Thymus (tissue), 11 donors: ENCODE measurements around the gene SNX30. TPM values are rescaled to one million over a fixed set of nuclear protein-coding genes. Genes with fewer than 3 reads are reported as not detected.

Experiments
- DNase-seq, 9 donors: peaks; one replicate each; pipeline ENCODE4 v3.0.0-alpha.2; 2013; ENCODE audit warnings: low spot score in 9 of 9, low read depth in 6 of 9, missing footprints in 1 of 9
- H3K27ac ChIP-seq, 2 donors: one replicate each; pipeline ENCODE4 v1.5.1; 2013; ENCODE audit warnings: control low read depth in 1 of 2, low read depth in 1 of 2, low read length in 1 of 2, mild to moderate bottlenecking in 1 of 2, moderate library complexity in 1 of 2
- H3K27me3 ChIP-seq, 2 donors: one replicate each; pipeline ENCODE4 v1.5.1; 2013; ENCODE audit warnings: low read length in 1 of 2; ENCODE audit not compliant: control insufficient read depth in 2 of 2, insufficient read depth in 1 of 2
- H3K36me3 ChIP-seq, 2 donors: one replicate each; pipeline ENCODE4 v1.5.1; 2013; ENCODE audit warnings: low read length in 1 of 2, mild to moderate bottlenecking in 1 of 2, moderate library complexity in 1 of 2; ENCODE audit not compliant: control insufficient read depth in 2 of 2, insufficient read depth in 2 of 2
- H3K4me1 ChIP-seq, 2 donors: one replicate each; pipeline ENCODE4 v1.5.1; 2013; ENCODE audit warnings: low read length in 2 of 2; ENCODE audit not compliant: control insufficient read depth in 2 of 2, insufficient read depth in 2 of 2
- H3K4me3 ChIP-seq, 2 donors: one replicate each; pipeline ENCODE4 v1.5.1; 2013; ENCODE audit warnings: low read length in 2 of 2, control low read depth in 1 of 2, mild to moderate bottlenecking in 1 of 2
- H3K9me3 ChIP-seq, 2 donors: one replicate each; pipeline ENCODE4 v1.5.1; 2013; ENCODE audit warnings: low read length in 1 of 2, mild to moderate bottlenecking in 1 of 2; ENCODE audit not compliant: control insufficient read depth in 2 of 2, insufficient read depth in 1 of 2
- WGBS: extraction: QIAGEN DNeasy Blood & Tissue Kit; methylation state at CpG from one replicate; pipeline ENCODE4 v1.1.7; 2013; 5-methylcytosine and 5-hydroxymethylcytosine counted together
- polyA plus RNA-seq: library from polyadenylated mRNA; stranded (reverse); fragments of 200-250 nt; gene quantifications from one replicate; pipeline ENCODE4 v1.2.3, GENCODE V29; 2013
- total RNA-seq: library from RNA; stranded (reverse); fragments of 120-200 nt; gene quantifications from one replicate; pipeline ENCODE4 v1.2.4, GENCODE V29; 2013
- donor health status: healthy.

SNX30 gene
- total and polyA plus RNA-seq, 2 donors: 4.2 to 4.8 TPM

DNA sequence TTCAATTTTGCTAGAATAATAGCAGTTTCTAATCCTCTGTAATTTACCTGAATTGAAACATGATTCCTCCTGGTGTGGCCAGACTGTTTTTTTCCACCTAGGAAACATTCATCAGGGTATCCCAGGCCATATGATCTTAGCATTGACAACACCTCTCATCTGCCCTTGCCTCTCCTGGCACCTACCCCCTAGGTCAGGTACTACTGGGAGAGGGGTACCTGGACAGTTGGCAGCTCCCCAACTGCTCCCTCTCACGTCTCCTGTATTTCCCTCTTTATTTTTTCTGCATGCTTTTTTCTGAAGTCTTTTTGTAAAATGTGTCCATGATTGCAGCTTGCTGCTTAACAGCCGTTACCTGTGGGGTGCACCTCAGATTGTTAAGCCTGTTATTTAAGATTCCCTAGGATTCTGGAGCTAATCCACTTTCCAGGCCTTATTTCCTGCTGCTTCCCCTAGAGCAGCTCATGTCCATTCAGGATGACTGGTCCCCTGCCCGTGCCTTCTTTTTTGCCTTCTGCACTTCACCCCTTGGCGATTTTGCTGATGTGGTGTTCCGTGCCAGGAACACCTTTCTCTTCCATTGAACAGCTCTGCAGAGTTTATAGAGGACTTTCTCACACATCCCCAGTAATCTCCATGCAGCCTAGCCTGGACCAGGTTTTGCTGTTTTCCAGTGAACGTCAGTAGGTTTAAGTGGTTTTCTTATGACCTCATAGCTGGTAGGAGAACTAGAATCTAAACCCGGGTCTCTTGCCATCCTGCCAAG is 33.6 kb downstream of the SNX30 start:
- Histone ChIP-seq H3K27ac (no peak overlapping the region), H3K4me1 (no peaks in the 10 kb centered on the region), H3K36me3 (no peaks in the 10 kb centered on the region), H3K4me3 (no peak overlapping the region), H3K9me3 (no peaks in the 10 kb centered on the region), H3K27me3 (no peaks in the 10 kb centered on the region)
- DNase-seq: no peak
- 78% methylated on average over 7 of the region's 7 CpGs for WGBS

DNA sequence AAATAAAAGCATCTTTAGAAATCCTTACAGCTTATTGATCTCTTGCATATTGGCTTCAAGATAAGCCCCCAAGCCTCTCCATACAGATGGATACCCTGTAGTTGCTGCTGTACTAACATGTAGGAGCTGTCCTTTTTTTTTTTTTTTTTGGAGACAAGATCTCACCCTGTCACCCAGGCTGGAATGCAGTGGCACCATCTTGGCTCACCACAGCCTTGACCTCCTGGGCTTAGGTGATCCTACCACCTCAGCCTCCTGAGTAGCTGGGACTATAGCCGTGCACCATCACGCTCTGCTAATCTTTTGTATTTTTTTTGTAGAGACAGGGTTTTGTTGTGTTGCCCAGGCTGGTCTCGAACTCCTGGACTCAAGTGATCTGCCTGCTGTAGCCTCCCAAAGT is 35.4 kb downstream of the SNX30 start:
- Histone ChIP-seq H3K4me1 (no peaks in the 10 kb centered on the region), H3K36me3 (no peaks in the 10 kb centered on the region), H3K27ac (no peak overlapping the region), H3K9me3 (no peaks in the 10 kb centered on the region), H3K4me3 (no peak overlapping the region), H3K27me3 (no peaks in the 10 kb centered on the region)
- DNase-seq: no peak
- WGBS: 96% methylated on average over 3 of the region's 3 CpGs

DNA sequence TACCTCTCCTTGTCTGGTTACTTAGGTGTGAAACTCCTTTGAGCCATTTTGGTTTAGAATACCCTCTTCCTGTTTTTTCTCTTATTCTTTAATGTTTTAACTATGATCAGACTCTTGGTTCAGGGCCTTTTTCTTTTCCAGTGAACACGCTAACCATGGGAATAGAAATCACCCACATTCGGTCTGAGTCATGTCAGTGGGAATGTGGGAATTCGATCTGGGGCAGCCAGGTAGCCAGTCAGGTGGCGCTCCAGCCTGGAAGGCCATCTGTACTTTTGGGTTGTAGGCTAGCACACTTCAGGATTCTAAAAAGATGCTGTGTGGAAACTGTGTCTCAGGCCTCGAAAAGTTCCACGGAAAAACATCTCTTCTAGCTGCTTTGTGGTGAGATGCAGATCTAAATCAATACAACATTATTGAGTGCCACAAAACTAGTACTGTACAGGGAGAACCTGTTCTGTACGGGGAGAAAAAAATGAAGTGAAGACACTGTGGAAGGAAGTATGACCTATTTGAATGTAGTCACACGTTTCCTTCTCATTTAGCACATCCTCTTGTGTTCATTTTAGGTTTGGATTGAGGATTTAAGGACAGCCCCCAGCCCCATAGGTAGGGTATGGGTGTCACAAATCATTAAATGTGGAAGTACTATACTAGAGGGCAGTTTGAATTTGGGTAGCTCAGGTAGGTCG is 36.4 kb downstream of the SNX30 start:
- no peaks in the 10 kb centered on the region for H3K27me3 ChIP-seq
- H3K9me3 ChIP-seq: no peaks in the 10 kb centered on the region
- no peak overlapping the region for H3K4me3 ChIP-seq
- no peak for DNase-seq
- no peaks in the 10 kb centered on the region for H3K36me3 ChIP-seq
- WGBS: 86% methylated on average over 9 of the region's 9 CpGs
- H3K27ac ChIP-seq: no peak overlapping the region
- H3K4me1 ChIP-seq: no peaks in the 10 kb centered on the region

DNA sequence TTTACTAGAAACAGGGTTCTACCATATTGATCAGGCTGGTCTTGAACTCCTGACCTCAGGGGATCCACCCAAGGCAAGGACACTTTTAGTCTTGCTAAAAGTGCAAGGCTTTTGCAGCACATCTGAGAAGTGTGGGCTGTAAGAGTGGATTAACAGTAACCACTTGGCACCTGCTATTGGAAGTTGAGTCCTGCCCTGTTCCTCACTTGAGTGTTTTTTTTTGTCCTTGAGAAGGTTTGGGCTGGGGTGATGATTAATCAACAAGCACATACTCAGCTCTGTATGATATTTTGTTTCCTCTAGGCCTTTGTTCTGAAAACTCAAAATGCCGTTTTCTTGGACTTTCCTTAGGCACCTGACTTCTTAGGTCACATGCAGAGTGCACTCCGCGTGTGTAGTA is 37.4 kb downstream of the SNX30 start:
- Histone ChIP-seq H3K9me3 (no peaks in the 10 kb centered on the region), H3K27me3 (no peaks in the 10 kb centered on the region), H3K4me3 (no peak overlapping the region), H3K27ac (no peak overlapping the region), H3K36me3 (no peaks in the 10 kb centered on the region), H3K4me1 (no peaks in the 10 kb centered on the region)
- DNase-seq: no peak
- 95% methylated on average over 3 of the region's 3 CpGs for WGBS

DNA sequence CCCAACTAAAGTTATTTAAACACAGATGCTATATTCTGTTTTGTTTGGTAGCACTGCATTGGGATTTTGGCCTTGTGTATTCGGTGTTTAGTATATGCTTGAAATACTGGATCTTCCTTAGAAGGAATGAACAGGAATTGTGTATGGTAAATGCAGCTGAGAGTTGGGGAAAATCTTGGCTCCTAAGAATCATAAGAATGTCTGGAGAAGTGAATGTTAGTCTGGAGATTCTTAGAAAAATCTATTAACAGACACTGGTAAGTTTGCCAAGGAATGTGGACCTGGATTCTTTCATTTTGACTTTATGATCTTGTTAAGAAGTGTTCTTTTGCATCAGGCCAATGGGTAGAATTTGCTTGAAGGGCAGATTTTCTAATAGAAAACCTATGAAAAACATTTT is 38.9 kb downstream of the SNX30 start:
- Histone ChIP-seq H3K4me1 (no peaks in the 10 kb centered on the region), H3K27ac (no peak overlapping the region)
- no peak for DNase-seq

DNA sequence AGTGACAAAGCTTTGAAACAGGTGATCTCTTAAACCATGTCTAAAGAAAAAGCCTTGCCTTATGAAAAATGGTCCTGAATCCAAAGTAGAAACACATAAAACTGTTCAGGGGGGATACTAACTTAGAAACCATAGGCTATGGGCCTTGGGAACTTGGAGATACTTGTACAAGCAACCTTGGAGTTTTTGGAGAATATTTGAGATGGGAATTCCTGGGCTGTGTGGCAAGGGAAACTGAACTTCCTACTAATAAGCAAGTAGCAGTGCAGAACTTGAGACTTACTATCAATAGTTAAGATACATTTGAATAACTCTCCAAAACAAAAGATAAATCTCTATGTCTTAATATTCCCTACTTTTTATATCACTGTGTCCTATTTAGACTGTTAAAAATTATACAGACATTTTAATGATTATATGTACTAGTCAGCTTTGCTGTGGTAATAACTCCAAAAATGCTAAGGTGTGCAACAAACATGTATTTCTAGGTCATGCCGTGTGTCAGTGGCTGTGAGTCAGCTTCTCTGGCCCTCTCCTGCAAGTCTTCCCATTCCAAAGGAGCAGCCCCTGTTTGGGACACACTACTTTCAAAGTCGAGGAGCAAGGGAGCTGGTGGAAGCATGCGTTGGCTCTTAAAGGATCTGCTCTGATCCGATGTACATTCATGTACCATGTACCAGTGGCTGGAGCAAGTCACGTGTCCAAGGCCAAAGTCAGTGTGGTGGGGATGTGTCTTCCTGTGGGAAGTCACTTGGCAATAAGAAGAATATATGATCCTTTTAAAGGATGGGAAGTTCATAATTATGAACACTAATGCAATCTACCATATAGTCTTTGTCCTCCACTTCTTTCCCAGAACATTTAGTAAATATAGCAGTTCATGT is 39.6 kb downstream of the SNX30 start:
- Histone ChIP-seq H3K4me1 (no peaks in the 10 kb centered on the region), H3K9me3 (no peaks in the 10 kb centered on the region), H3K27me3 (no peaks in the 10 kb centered on the region), H3K4me3 (no peak overlapping the region), H3K36me3 (no peaks in the 10 kb centered on the region), H3K27ac (no peak overlapping the region)
- DNase-seq: no peak
- WGBS: 94% methylated on average over 5 of the region's 5 CpGs

More for the DNA sequence above, 38.9 kb downstream of the SNX30 start:
- H3K27me3 ChIP-seq: no peaks in the 10 kb centered on the region
- no peaks in the 10 kb centered on the region for H3K36me3 ChIP-seq
- H3K9me3 ChIP-seq: no peaks in the 10 kb centered on the region
- H3K4me3 ChIP-seq: no peak overlapping the region
- WGBS: 97% methylated on average over 1 of the region's 1 CpG

DNA sequence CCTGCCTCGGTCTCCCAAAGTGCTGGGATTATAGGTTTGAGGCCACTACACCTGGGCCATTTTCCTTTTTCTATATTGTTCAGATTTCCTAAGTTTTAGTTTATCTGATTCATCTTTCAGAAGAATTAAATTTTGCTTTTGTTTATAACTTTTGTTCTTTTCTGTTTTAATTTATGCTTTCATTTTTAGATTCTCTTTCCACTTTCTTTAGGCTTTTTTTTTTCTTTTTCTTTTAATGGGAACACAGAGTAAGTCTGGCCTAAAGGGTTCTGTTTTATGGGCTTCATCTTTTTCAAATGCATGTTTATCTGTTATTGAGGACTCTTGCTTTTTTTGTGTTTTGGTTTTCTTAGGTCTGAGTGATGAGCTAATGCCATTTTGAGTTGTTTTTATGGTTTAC is 42.1 kb downstream of the SNX30 start:
- DNase-seq: no peak
- 100% methylated on average over 1 of the region's 1 CpG for WGBS
- Histone ChIP-seq H3K27me3 (no peaks in the 10 kb centered on the region), H3K4me3 (no peak overlapping the region), H3K9me3 (no peaks in the 10 kb centered on the region), H3K36me3 (no peaks in the 10 kb centered on the region), H3K27ac (no peak overlapping the region), H3K4me1 (no peaks in the 10 kb centered on the region)

DNA sequence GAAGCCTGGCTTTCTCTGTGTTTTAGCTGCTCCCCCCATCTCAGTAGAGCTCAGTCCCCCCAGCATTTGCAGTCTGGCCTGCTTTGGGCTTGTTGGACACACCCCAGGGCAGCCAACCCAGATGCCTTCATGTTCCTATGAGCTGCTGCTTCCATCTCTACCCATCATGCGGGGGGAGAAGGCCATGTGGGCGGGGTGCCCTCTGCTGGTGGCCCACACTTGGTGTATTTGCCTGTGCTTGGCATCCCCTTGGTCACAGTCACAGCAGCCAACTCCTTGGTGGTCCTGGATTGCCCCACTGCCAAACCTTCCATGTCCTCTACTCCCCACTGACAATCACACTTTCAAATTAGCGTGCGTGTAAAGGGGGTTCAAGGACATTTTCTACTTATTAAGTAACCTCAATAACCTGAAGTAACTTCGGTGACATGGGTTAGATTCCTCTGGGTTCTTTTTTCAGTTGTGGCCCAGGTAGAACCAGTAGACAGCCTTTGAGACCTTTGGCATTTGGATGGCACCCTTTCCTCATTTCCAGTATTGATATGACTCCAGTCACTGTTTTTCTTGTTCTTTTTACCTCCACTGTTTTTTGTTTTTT is 42.8 kb downstream of the SNX30 start:
- DNase-seq: peak; percentile 41 to 84 (median 66)
- WGBS: 63% methylated on average over 5 of the region's 5 CpGs

More for the DNA sequence above, 42.8 kb downstream of the SNX30 start:
- H3K9me3 ChIP-seq: no peaks in the 10 kb centered on the region
- H3K4me3 ChIP-seq: no peak overlapping the region
- no peaks in the 10 kb centered on the region for H3K4me1 ChIP-seq
- no peaks in the 10 kb centered on the region for H3K27me3 ChIP-seq
- no peak overlapping the region for H3K27ac ChIP-seq
- no peaks in the 10 kb centered on the region for H3K36me3 ChIP-seq
